HG03378 (cell line): ENCODE data around the gene DUSP6.

Experiments
- ATAC-seq: cut with Tn5 transposase; IDR thresholded peaks from one replicate; pipeline ENCODE4 v1.9.1; 2021; ENCODE audit warnings: mild to moderate bottlenecking, moderate library complexity; ENCODE audit not compliant: unreplicated experiment

The DUSP6 gene

DNA sequence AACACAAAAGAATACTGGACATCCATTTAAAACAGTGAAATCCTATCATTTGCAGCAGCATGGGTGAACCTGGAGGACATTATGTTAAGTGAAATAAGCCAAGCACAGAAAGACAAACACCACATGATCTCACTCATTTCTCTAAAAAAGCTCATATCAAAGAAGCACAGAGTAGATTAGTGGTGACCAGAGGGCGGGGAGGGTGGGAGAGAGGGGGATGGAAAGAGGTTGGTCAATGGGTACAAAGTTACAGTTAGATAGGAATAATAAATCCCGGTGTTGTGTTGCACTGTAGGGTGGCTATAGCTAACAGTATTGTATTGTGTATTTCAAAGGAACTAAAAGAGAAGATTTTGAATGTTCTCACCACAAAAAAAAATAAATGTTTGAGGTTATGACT lies 52.4 kb downstream of the DUSP6 start:
- ATAC-seq, result no peak

GRCh38 chr12:89299417-89299816 lies 52.9 kb downstream of the DUSP6 start:
- no peak for ATAC-seq
